ENCODE measurements around the gene NMNAT1.

DNA sequence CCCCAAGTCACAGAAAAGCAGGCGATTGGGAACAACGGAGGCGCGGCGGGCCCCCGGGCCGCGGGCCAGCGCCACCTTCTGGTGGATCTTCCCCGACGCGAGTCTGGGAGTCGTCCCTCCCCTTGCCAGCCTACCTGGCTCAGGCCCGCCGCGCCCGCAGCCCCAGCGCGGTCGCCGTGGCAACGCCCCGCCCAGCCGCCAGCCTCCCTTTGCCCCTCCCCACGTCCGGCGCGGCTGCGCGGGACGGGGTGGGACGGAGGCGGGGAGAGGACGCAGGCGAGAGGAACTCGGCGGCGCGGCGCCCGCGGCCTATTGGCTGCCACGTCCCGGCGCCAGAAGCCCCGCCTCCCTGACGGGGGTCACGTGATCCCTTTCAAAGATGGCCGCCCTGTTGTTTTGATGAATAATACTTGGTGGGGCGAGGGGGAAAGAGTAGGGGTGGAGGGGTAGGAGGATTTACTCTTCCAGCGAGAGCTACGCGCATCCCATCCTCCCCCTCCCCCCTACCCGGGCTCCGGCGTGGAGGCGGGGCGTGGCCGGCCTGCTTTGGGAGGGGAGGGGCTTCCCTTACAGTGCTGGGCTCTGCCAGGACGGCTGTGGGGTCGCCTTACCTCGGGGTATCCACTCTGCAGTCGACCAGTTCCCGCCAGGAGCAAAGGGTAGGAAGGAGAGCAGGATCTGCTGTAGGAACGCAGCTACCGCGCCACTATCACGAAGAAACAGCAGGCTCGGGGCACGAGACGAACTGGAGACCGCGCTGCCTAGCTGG lies 89.5 kb downstream of the NMNAT1 start, which contains the start of gene UBE4B:
- TF ChIP-seq, protein P1, sequence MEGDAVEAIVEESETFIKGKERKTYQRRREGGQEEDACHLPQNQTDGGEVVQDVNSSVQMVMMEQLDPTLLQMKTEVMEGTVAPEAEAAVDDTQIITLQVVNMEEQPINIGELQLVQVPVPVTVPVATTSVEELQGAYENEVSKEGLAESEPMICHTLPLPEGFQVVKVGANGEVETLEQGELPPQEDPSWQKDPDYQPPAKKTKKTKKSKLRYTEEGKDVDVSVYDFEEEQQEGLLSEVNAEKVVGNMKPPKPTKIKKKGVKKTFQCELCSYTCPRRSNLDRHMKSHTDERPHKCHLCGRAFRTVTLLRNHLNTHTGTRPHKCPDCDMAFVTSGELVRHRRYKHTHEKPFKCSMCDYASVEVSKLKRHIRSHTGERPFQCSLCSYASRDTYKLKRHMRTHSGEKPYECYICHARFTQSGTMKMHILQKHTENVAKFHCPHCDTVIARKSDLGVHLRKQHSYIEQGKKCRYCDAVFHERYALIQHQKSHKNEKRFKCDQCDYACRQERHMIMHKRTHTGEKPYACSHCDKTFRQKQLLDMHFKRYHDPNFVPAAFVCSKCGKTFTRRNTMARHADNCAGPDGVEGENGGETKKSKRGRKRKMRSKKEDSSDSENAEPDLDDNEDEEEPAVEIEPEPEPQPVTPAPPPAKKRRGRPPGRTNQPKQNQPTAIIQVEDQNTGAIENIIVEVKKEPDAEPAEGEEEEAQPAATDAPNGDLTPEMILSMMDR (IDR thresholded peaks at IDR 0.05), result peak; percentile 86 to 89 (median 86)
- no peak for TF ChIP-seq EP300 (IDR thresholded peaks at IDR 0.05)

Measured in esophagus muscularis mucosa (tissue), 3 donors.